ENCODE data around the gene BMPR1A. TPM values are rescaled to one million over a fixed set of nuclear protein-coding genes. Genes with fewer than 3 reads are reported as not detected.
A peak's percentile ranks its signal among the peaks of the same experiment; 100 is the strongest.
"Not testable (repeated sequence)": the region's sequence is repeated elsewhere in the genome, so short reads cannot be mapped to it uniquely, and the experiment has no call there.

BMPR1A gene
- total RNA-seq, 4 donors from 2014 or later: 5.2 to 40.2 (median 26.0) TPM

DNA sequence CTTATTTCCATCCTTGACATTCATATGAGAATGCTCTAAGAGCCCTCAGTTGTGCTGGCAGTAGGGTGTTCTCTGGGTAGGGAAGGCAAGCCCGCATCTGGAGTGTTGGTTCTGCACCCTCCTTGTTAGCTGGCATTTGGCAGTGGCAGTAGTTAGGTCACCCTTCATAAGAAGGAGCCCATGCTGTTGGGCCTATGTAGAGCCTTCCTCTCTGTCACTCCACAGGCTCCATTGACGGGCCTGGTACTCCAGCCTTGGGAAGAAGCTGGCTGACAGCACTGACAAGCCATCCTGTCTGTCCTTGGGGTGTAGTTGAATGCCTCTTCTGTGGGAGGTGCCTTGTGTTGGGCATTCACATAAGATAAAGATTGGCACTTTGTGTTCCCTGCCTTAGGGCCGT, 89.7 kb downstream of the BMPR1A start:
- Histone ChIP-seq H3K27me3 (no peaks in the 10 kb centered on the region), H3K9me3 (no peaks in the 10 kb centered on the region), H3K36me3 (peaks cover 0 to 39% (median 0%) of the 10 kb centered on the region in 3 donors), H3K4me3 (no peak overlapping the region), H3K4me1 (no peaks in the 10 kb centered on the region), H3K27ac (no peak overlapping the region)
- TF ChIP-seq POLR2A (IDR thresholded peaks at IDR 0.05): no peak
- TF ChIP-seq, protein P1, sequence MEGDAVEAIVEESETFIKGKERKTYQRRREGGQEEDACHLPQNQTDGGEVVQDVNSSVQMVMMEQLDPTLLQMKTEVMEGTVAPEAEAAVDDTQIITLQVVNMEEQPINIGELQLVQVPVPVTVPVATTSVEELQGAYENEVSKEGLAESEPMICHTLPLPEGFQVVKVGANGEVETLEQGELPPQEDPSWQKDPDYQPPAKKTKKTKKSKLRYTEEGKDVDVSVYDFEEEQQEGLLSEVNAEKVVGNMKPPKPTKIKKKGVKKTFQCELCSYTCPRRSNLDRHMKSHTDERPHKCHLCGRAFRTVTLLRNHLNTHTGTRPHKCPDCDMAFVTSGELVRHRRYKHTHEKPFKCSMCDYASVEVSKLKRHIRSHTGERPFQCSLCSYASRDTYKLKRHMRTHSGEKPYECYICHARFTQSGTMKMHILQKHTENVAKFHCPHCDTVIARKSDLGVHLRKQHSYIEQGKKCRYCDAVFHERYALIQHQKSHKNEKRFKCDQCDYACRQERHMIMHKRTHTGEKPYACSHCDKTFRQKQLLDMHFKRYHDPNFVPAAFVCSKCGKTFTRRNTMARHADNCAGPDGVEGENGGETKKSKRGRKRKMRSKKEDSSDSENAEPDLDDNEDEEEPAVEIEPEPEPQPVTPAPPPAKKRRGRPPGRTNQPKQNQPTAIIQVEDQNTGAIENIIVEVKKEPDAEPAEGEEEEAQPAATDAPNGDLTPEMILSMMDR (IDR thresholded peaks at IDR 0.05): no peak
- intact Hi-C loops (cut with DNase I): no loop called here
- WGBS, 2 donors: 83 to 87% methylated on average over 2 to 3 of the region's 3 CpGs
- DNase-seq: no peak

DNA sequence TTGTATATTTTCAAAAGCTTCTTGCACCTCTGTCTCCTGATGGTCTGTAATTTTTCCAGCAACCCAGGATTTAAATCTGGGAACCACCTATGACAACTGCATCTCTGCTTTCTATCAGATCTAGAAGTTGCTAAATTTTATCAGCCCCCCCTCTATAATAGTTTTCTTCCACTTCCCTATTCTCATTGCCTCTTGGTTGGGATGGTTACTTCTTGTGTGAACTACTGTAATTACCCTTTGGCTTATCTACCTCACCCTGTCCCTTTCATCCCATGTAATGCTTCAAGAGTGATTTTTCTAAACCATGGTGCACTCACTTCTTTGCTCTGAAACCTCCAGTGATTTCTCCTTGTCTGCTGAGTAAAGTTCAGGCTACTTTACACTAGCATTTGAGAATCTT, 92.3 kb downstream of the BMPR1A start:
- Histone ChIP-seq H3K27ac (no peak overlapping the region), H3K4me1 (peaks cover 0 to 6% (median 0%) of the 10 kb centered on the region in 3 donors), H3K4me3 (no peak overlapping the region), H3K9me3 (no peaks in the 10 kb centered on the region), H3K36me3 (peaks cover 0 to 26% (median 0%) of the 10 kb centered on the region in 3 donors), H3K27me3 (no peaks in the 10 kb centered on the region)
- TF ChIP-seq, protein P1 (IDR thresholded peaks at IDR 0.05): no peak
- no peak for TF ChIP-seq POLR2A (IDR thresholded peaks at IDR 0.05)
- no peak for DNase-seq
- intact Hi-C loops (cut with DNase I): no loop called here

DNA sequence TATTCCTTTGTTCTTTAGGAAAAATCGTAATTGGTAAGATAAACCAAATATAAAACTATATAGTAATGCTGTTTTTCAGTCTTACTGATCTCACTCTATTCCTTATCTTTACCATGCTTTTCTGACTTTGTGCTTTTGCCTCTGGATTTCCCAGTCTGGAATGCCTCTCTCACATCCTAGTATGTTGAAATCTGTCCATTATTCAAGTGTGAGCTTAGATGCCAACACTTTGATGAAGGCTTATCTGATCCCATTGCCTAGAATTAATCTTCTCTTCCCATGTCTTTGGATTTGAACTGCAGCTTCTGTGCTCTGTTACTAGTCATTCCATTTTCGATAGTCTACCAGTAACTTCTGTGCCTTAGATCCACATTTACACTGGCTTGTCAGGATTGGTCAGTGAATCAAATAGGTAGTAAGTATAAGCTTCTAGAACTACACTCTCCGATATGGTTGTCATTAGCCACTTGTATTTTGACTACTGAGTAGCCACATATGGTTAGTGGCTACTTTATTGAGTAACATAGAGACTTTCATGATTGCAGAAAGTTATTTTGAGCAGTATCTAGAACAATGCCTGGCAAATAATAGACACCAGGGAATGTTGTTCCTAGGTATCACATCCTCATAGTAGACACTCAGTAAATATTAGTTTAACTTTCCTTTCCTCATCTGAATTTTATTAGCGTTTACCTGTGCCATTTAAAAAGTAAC, 92.9 kb downstream of the BMPR1A start:
- peaks cover 0 to 6% (median 0%) of the 10 kb centered on the region in 3 donors for H3K4me1 ChIP-seq
- H3K27ac ChIP-seq: no peak overlapping the region
- intact Hi-C loops (cut with DNase I): no loop called here
- no peaks in the 10 kb centered on the region for H3K9me3 ChIP-seq
- no peak for DNase-seq
- H3K27me3 ChIP-seq: no peaks in the 10 kb centered on the region
- TF ChIP-seq POLR2A (IDR thresholded peaks at IDR 0.05): no peak
- TF ChIP-seq, protein P1 (IDR thresholded peaks at IDR 0.05): no peak
- peaks cover 0 to 26% (median 0%) of the 10 kb centered on the region in 3 donors for H3K36me3 ChIP-seq
- WGBS, 2 donors: 64 to 82% methylated on average over 4 of the region's 4 CpGs
- H3K4me3 ChIP-seq: no peak overlapping the region

DNA sequence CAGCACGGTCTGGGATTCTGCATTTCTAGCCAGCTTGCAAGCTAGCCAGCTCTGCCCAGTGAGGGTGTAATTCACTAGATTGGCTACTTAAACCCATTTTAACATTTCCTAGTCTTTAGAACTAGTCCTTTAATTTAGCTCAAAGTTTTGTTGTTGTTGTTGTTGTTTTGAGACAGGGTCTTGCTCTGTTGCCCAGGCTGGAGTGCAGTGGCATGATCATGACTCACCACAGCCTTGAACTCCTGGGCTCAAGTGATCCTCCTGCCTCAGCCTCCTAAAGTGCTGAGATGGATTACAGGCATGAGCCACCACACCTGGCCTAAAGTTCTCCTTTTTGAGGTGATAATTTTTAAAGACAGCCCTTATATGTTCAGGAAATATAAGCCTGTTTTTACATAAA, 94.1 kb downstream of the BMPR1A start:
- TF ChIP-seq, protein P1 (IDR thresholded peaks at IDR 0.05): no peak
- no peak for TF ChIP-seq POLR2A (IDR thresholded peaks at IDR 0.05)
- intact Hi-C loops (cut with DNase I): no loop called here
- Histone ChIP-seq H3K36me3 (peaks cover 0 to 19% (median 0%) of the 10 kb centered on the region in 3 donors), H3K27me3 (no peaks in the 10 kb centered on the region), H3K4me3 (no peak overlapping the region), H3K27ac (no peak overlapping the region), H3K4me1 (peaks cover 0 to 6% (median 0%) of the 10 kb centered on the region in 3 donors), H3K9me3 (no peaks in the 10 kb centered on the region)
- WGBS, 2 donors: 88 to 95% methylated on average over 1 of the region's 1 CpG
- no peak for DNase-seq

DNA sequence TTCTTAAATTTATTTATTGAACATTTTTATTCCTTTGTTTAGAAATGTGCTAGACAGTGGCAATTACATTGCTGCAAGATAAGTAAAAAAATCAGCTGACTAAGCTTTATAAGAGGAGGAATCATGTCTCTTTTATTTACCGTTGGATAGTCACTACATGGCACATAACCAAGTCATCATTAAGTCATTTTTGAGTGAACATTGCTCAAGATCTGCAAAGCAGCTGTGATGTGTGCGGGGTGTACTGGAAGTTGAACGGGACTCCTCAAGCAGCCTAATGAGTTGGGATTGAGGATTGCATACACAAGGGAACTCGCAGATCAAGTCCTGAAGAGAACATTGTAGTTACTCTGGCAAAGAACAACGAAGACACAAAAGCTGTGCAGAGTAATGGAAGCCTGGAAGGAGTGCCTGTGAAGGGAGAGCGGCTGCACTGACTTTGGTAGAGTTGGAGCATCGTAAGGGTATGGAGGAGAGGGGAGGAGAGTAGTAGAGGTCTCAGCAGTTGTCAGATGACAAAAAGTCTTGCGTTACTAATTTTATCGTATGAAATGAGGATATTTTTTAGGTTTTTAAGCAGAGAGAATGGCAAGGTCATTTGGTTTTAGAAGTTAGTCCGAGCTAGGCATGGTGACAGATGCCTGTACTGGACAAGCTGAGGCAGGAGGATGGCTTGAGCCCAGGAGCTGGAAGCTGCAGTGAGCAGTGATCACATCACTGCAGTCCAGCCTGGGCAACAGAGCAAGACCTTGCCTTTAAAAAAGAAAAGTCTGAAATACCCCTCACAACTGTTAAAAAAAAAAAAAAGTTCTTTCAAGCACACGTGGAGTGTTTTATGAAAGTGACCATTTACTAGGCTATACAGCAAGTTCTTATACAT, 95.1 kb downstream of the BMPR1A start:
- Histone ChIP-seq H3K27ac (peak overlapping the region in 2 of 4 donors; percentile 15 to 57), H3K36me3 (peaks cover 0 to 20% (median 0%) of the 10 kb centered on the region in 3 donors), H3K9me3 (no peaks in the 10 kb centered on the region), H3K4me1 (peaks cover 0 to 6% (median 0%) of the 10 kb centered on the region in 3 donors), H3K4me3 (no peak overlapping the region), H3K27me3 (no peaks in the 10 kb centered on the region)
- DNase-seq: no peak
- intact Hi-C loops (cut with DNase I): no loop called here
- 66 to 73% methylated on average over 11 of the region's 11 CpGs for WGBS, 2 donors
- TF ChIP-seq, protein P1 (IDR thresholded peaks at IDR 0.05): no peak

DNA sequence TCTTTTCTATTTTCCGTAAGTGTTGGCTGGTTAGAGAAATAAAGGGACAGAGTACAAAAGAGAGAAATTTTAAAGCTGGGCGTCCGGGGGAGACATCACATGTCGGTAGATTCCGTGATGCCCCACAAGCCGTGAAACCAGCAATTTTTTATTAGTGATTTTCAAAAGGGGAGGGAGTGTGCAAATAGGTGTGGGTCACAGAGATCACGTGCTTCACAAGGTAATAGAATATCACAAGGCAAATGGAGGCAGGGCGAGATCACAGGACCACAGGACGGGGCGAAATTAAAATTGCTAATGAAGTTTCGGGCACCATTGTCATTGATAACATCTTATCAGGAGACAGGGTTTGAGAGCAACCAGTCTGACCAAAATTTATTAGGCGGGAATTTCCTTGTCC, 97.2 kb downstream of the BMPR1A start:
- DNase-seq; H3K9me3 ChIP-seq; H3K4me1 ChIP-seq; intact Hi-C loops (cut with DNase I); H3K27me3 ChIP-seq; H3K4me3 ChIP-seq; H3K27ac ChIP-seq: not testable (repeated sequence)
- peaks cover 0 to 16% (median 0%) of the 10 kb centered on the region in 3 donors for H3K36me3 ChIP-seq
- WGBS, 2 donors: 87 to 95% methylated on average over 12 of the region's 12 CpGs

Measured in esophagus squamous epithelium (tissue), 5 donors.